Ishikawa (cell line): Measurements from ENCODE around the gene FBRSL1.

ENCODE experiments used
- CEBPB ChIP-seq: IDR thresholded peaks from 2 replicates; pipeline ENCODE4 v1.6.1; 2012
- CREB1 ChIP-seq: IDR thresholded peaks from 2 replicates; pipeline ENCODE4 v1.6.1; 2012; ENCODE audit warnings: low read depth
- EGR1 ChIP-seq: IDR thresholded peaks from 2 replicates; pipeline ENCODE4 v1.6.1; 2012
- EP300 ChIP-seq: IDR thresholded peaks from 2 replicates; pipeline ENCODE4 v1.6.1; 2012; ENCODE audit warnings: borderline replicate concordance
- FOXM1 ChIP-seq: IDR thresholded peaks from 2 replicates; pipeline ENCODE4 v1.6.1; 2012; ENCODE audit warnings: low read depth, borderline replicate concordance
- NFIC ChIP-seq: IDR thresholded peaks from 2 replicates; pipeline ENCODE4 v1.6.1; 2012
- RAD21 ChIP-seq: IDR thresholded peaks from 2 replicates; pipeline ENCODE4 v1.6.1; 2012; ENCODE audit warnings: low read depth
- TAF1 ChIP-seq: IDR thresholded peaks from 2 replicates; pipeline ENCODE4 v1.6.1; 2012; ENCODE audit warnings: low read depth, mild to moderate bottlenecking
- TCF12 ChIP-seq: IDR thresholded peaks from 2 replicates; pipeline ENCODE4 v1.6.1; 2012; ENCODE audit warnings: low read depth
- TEAD4 ChIP-seq: IDR thresholded peaks from 2 replicates; pipeline ENCODE4 v1.6.1; 2012
- YY1 ChIP-seq: IDR thresholded peaks from 2 replicates; pipeline ENCODE4 v1.6.1; 2012; ENCODE audit warnings: low read depth
- ZBTB7A ChIP-seq: IDR thresholded peaks from 2 replicates; pipeline ENCODE4 v1.6.1; 2012; ENCODE audit warnings: low read depth
- TF ChIP-seq, protein P1 (sequence below): IDR thresholded peaks from 2 replicates; pipeline ENCODE4 v1.6.1; 2012; ENCODE audit warnings: low read depth, mild to moderate bottlenecking
- TF ChIP-seq, protein P2 (sequence below): IDR thresholded peaks from 2 replicates; pipeline ENCODE4 v1.6.1; 2012
- TF ChIP-seq, protein P3 (sequence below): IDR thresholded peaks from 2 replicates; pipeline ENCODE4 v1.6.1; 2012

FBRSL1 gene

DNA sequence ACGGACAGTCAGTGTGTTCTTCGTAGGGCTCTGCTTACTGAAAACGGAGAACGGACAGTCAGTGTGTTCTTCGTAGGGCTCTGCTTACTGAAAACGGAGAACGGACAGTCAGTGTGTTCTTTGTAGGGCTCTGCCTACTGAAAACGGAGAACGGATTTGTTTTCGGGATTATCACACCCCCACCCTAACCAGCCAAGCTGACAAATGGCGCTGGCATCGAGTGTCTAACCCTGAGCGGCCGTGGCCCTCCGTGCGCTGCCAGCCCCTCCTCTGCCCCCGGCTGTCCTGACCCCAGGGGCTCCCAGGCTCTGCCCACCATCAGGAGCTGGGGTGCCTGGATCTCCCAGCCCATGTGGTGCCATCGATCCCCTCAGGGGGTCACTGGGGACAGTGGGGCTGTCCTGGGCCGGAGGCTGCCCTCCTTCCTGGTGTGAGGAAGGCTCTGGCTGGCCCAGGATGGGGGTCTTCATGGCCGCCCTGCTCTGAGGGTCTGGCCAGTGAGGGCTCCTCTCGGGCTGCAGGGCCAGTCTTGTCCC lies 57.3 kb downstream of the FBRSL1 start:
- TF ChIP-seq FOXM1 (no peak), YY1 (no peak), TAF1 (no peak), EGR1 (no peak), TCF12 (no peak), CREB1 (no peak), ZBTB7A (no peak), EP300 (no peak)
- TF ChIP-seq, protein P1, sequence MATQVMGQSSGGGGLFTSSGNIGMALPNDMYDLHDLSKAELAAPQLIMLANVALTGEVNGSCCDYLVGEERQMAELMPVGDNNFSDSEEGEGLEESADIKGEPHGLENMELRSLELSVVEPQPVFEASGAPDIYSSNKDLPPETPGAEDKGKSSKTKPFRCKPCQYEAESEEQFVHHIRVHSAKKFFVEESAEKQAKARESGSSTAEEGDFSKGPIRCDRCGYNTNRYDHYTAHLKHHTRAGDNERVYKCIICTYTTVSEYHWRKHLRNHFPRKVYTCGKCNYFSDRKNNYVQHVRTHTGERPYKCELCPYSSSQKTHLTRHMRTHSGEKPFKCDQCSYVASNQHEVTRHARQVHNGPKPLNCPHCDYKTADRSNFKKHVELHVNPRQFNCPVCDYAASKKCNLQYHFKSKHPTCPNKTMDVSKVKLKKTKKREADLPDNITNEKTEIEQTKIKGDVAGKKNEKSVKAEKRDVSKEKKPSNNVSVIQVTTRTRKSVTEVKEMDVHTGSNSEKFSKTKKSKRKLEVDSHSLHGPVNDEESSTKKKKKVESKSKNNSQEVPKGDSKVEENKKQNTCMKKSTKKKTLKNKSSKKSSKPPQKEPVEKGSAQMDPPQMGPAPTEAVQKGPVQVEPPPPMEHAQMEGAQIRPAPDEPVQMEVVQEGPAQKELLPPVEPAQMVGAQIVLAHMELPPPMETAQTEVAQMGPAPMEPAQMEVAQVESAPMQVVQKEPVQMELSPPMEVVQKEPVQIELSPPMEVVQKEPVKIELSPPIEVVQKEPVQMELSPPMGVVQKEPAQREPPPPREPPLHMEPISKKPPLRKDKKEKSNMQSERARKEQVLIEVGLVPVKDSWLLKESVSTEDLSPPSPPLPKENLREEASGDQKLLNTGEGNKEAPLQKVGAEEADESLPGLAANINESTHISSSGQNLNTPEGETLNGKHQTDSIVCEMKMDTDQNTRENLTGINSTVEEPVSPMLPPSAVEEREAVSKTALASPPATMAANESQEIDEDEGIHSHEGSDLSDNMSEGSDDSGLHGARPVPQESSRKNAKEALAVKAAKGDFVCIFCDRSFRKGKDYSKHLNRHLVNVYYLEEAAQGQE = no peak
- TF ChIP-seq, protein P2, sequence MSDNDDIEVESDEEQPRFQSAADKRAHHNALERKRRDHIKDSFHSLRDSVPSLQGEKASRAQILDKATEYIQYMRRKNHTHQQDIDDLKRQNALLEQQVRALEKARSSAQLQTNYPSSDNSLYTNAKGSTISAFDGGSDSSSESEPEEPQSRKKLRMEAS = no peak
- TF ChIP-seq, protein P3, sequence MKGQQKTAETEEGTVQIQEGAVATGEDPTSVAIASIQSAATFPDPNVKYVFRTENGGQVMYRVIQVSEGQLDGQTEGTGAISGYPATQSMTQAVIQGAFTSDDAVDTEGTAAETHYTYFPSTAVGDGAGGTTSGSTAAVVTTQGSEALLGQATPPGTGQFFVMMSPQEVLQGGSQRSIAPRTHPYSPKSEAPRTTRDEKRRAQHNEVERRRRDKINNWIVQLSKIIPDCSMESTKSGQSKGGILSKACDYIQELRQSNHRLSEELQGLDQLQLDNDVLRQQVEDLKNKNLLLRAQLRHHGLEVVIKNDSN = no peak

DNA sequence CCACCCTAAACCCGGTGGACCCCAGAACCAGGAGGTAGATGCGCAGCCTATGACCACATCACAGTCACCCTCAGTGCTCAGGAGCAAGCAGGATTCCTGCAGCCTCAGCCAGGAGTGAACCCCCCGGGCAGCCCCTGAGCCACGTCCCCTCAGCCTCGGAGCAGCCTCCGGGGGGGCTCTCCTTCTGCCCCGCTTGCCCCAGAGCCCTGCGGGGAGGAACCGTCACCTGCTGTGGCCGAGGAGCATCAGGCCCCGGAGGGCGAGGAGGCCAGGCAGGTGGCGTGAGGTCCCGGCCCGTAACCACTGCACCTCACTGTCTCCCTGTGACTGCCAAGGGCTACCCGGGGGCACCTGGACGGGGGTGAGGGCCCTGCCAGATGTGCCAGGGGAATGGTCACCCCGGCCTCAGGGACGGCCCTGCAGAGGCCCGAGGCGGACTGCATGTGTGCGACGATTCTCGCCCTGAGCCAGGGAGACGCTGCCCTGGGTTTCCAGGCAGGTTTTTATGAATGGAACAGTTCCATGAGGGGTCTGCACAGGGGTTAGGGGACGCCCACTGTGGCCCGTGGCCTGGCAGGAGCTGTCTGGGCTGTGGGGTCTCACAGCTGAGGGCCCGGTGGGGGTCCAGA lies 58.6 kb downstream of the FBRSL1 start:
- TF ChIP-seq NFIC (no peak), CEBPB (no peak)

- TF ChIP-seq, protein P1 = no peak
- TF ChIP-seq, protein P3 = no peak
- no peak for TF ChIP-seq TCF12
- TF ChIP-seq ZBTB7A = no peak
- TF ChIP-seq CEBPB = no peak
- TF ChIP-seq NFIC = no peak
- TF ChIP-seq CREB1 = no peak
- TF ChIP-seq EP300 = no peak
- TF ChIP-seq TAF1 = no peak
- TF ChIP-seq, protein P2 = no peak
- no peak for TF ChIP-seq FOXM1
Observed at GRCh38 chr12:132549059-132549458, 59.1 kb downstream of the FBRSL1 start.

- TF ChIP-seq NFIC = no peak
- no peak for TF ChIP-seq TAF1
- no peak for TF ChIP-seq FOXM1
- no peak for TF ChIP-seq TCF12
- TF ChIP-seq YY1 = no peak
- TF ChIP-seq TEAD4 = no peak
- no peak for TF ChIP-seq CEBPB
- no peak for TF ChIP-seq RAD21
Observed at GRCh38 chr12:132550014-132550802, 60.3 kb downstream of the FBRSL1 start.

DNA sequence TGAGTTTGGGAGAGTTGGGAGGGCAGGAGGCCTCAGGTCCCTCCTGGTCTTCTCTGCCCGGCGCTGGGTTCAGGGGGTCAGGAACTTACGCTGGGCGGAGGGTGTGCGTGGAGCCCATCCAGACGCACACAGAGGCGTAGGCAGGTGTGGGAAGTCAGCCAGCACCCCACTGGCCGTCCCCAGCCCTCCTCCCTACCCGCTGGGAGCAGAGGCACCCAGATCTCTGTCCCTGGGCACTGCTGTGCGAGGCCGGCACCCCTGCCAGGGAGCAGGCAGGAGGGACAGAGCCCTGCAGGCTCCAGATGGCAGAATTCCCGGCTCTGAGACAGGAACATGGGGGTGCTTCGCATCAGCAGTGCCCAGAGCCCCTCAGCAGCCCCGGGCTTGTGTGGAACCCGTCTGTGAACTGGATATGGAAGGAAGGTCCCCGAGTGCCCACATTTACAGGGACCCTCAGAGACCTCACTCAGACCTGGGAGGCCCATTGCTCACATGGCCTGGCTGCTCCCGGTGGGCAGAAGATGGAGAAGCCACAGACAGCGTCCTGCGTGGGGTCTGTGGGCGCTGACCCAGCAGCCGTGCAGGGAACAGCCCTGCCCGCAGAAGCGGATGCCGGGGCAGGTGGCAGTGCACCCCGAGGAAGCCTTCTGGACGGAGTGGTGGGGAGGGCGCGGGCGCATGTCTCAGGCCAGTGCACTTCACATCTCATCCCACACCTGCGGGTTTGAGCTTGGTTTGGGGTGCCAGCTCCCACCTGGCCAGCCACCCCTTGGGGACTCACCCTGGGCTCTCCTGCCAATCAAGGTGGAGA lies 61.1 kb downstream of the FBRSL1 start:
- TF ChIP-seq NFIC (no peak), RAD21 (no peak), EP300 (no peak), YY1 (no peak), CREB1 (no peak)
- TF ChIP-seq, protein P2 = no peak
- TF ChIP-seq, protein P3 = no peak
